HG02870 (cell line): ENCODE results near the gene OPA3.
A peak's percentile ranks its signal among the peaks of the same experiment; 100 is the strongest.

Experiments used
- ATAC-seq: cut with Tn5 transposase; IDR thresholded peaks from one replicate; pipeline ENCODE4 v1.9.1; 2021; ENCODE audit warnings: mild to moderate bottlenecking, moderate library complexity; ENCODE audit not compliant: unreplicated experiment

Gene OPA3

DNA sequence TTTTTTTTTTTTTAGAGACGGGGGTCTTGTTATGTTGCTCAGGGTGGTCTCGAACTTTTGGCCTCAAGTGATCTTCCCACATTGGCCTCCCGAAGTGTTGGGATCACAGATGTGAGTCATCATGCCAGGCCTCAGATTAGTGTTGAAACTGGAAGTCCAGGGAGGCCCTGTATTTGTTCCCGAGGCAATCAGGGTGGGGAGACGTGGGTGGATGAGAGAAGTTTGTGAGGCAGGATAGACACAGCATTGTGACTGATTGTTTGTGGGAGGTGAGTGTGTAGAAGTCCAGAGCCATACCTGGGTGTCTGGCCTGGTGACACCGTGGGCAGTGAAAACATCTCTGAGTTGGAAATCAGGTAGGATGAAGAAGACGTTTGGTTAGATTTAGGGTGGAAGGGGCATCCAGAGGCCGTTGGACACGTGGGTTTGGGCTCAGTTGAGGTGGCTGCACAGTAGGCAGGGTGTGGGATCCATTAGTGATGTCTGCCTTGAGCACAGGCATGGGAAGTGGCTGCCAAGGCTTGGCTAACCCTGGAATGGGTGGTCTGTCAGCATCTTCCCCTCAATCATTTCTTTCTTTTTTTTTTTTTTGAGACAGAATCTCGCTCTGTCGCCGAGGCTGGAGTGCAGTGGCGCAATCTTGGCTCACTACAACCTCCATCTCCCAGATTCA is 100.2 kb downstream of the OPA3 start:
- no peak for ATAC-seq

DNA sequence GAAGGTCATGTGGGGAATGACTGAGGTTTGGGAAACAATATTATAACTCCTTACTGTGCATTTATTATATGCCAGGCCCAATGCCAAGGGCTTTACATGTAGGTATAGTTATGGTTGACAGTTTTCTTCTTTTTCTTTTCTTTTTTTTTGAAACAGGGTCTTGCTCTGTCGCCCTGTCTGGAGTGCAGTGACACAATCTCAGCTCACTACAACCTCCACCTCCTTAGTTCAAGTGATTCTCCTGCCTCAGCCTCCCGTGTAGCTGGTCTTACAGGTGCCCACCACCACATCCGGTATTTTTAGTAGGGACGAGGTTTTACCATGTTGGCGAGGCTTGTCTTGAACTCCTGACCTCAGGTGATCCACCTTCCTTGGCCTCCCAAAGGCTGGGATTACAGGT is 101.6 kb downstream of the OPA3 start:
- no peak for ATAC-seq

DNA sequence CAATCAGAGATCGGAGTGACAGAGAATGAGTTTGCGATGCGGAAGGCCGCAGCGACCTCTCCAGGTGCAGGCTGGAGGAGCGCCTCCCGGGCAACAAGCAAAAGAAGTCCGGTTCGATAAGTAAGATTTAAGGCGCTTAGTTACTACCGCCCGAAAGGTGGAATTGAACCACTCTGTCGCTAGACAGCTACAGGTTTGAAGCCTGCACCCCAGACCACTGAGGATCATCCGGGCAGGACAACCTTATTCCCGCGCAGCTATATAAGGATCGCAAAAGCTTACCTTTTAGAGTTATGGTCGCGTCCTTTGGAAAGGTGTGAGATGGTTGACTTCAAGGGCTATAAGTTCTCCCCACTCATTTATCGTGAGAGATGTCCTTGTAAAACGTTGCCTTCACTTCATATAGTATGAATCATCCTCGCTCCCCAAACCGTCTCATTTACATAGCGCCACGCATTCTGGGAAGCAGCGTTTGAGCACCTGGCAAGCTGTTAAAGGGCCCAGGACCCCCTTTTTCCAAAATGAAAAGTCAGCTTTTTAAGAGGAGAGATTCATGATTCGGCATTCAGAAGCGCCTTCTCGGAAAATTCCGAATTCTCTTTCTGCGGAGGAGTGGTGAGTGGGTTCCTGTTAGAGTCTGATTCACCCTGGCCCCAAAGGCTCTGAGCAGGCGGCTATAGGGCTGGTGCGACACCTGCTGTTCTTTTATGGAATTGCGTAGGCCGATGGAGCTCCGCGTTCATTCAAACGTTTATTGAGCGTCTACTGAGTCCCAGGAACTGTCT is 106.0 kb downstream of the OPA3 start:
- peak; percentile 73 for ATAC-seq

DNA sequence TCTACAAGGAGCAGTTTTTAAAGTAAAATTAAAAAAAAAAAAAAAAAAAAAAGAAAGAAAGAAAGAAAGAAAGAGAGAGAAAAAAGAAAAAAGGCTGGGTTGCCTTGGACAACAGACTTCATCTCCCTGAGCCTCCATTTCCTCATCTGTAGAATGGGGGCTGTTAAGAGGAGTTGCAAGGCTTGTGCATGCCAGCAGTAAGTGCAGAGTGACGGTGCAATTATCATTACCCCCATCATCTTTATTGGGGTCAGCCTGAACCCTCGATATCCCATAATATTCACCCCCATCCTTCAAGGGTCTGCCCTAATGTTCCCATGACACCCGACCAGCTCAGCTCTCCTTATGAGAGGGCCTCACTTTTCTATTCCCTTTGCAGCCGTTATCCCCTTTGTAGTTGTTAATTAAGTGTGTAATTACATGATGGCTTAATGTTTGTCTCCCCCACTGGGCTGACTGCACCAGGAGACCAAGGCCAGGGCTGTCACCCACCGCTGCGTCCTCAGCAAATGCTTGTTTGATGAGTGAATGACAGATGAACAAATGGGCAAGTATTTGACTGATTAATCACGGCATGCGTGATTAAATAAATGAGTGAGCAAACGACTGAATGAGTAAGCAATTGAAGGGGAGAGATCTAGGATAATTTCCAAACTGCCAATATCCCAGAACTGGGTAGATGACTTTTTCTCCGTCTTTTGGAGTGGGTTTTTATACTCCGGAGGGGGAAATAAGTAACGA is 106.7 kb downstream of the OPA3 start:
- ATAC-seq: no peak
